ENCODE results near the gene PNPT1.

The PNPT1 gene

GRCh38 chr2:55693181-55694125 is at the start of gene PNPT1:
Gene PNPT1, minus strand, starts transcription at chr2:55693844. Its CDS starts 21 bp downstream, at chr2:55693823.
- no peak for TF ChIP-seq CTCF (IDR thresholded peaks at IDR 0.05)

- no peak for TF ChIP-seq CTCF (IDR thresholded peaks at IDR 0.05)
Observed at GRCh38 chr2:55742996-55743395, 49.4 kb upstream of the PNPT1 start.

GRCh38 chr2:55734726-55735125 is 41.1 kb upstream of the PNPT1 start:
- TF ChIP-seq CTCF (IDR thresholded peaks at IDR 0.05), result no peak

- TF ChIP-seq CTCF (IDR thresholded peaks at IDR 0.05), result no peak
Observed at GRCh38 chr2:55733335-55733734, 39.7 kb upstream of the PNPT1 start.

GRCh38 chr2:55732854-55733253 is 39.2 kb upstream of the PNPT1 start:
- no peak for TF ChIP-seq CTCF (IDR thresholded peaks at IDR 0.05)

- no peak for TF ChIP-seq CTCF (IDR thresholded peaks at IDR 0.05)
Observed at GRCh38 chr2:55729136-55729685, 35.6 kb upstream of the PNPT1 start.

GRCh38 chr2:55721596-55722215 is 28.1 kb upstream of the PNPT1 start:
- no peak for TF ChIP-seq CTCF (IDR thresholded peaks at IDR 0.05)

Data from LNCAP (cell line).